K562 (cell line): ENCODE data around the gene SHF. TPM values are rescaled to one million over a fixed set of nuclear protein-coding genes. Genes with fewer than 3 reads are reported as not detected.
A peak's percentile ranks its signal among the peaks of the same experiment; 100 is the strongest.

Experiments used
- BCL6 ChIP-seq: fragments of 250-450 bp; sonication (Bioruptor Pico); IDR thresholded peaks from 2 replicates; pipeline ENCODE4 v1.4.0; 2020
- CREM ChIP-seq: IDR thresholded peaks from 2 replicates; pipeline ENCODE4 v1.6.1; 2014; ENCODE audit warnings: antibody characterized with exemption, low read depth
- CXXC5 ChIP-seq: fragments of 250-450 bp; sonication (Bioruptor Pico); IDR thresholded peaks from 2 replicates; pipeline ENCODE4 v1.8.0; 2022; ENCODE audit warnings: inconsistent platforms, mild to moderate bottlenecking, moderate library complexity
- ESRRB ChIP-seq: fragments of 250-450 bp; sonication (Bioruptor Pico); IDR thresholded peaks from 2 replicates; pipeline ENCODE4 v1.5.0; 2020; ENCODE audit warnings: mild to moderate bottlenecking, moderate library complexity, borderline replicate concordance
- GATAD2A ChIP-seq: fragments of 450-650 bp; IDR thresholded peaks from 2 replicates; pipeline ENCODE4 v1.6.1; 2017
- HNRNPLL ChIP-seq: fragments of 200-400 bp; formaldehyde crosslinking; IDR thresholded peaks from 2 replicates; pipeline ENCODE4 v1.6.1; 2017; ENCODE audit warnings: low read length, low read depth, mild to moderate bottlenecking; ENCODE audit not compliant: poor library complexity, severe bottlenecking
- MAFG ChIP-seq: fragments of 450-650 bp; conservative IDR thresholded peaks from 2 replicates; pipeline ENCODE4 v1.6.1; 2016; ENCODE audit warnings: missing genetic modification characterization, missing compliant biosample characterization
- MAZ ChIP-seq, 2 experiments: fragments of 450-650 bp in 1 of 2; sonication (generic) in 1 of 2; formaldehyde crosslinking; IDR thresholded peaks in 1 of 2; conservative IDR thresholded peaks in 1 of 2; 2 replicates each; pipeline versions ENCODE4 v1.4.0 to v1.5.0; 2020; ENCODE audit warnings: mild to moderate bottlenecking in 1 of 2, missing genetic modification reagents in 1 of 2
- NBN ChIP-seq: fragments of 450-650 bp; IDR thresholded peaks from 2 replicates; pipeline ENCODE4 v1.6.1; 2016; ENCODE audit warnings: low read depth, mild to moderate bottlenecking
- NCOA2 ChIP-seq, 2 experiments: fragments of 450-650 bp; IDR thresholded peaks; 2 replicates each; pipeline ENCODE4 v1.6.1; 2018; ENCODE audit warnings: mild to moderate bottlenecking in 2 of 2, moderate library complexity in 1 of 2; ENCODE audit not compliant: partially characterized antibody in 2 of 2
- NFIC ChIP-seq: fragments of 450-650 bp; IDR thresholded peaks from 2 replicates; pipeline ENCODE4 v1.6.1; 2017; ENCODE audit warnings: mild to moderate bottlenecking, inconsistent platforms
- PHF20 ChIP-seq: fragments of 450-650 bp; IDR thresholded peaks from 2 replicates; pipeline ENCODE4 v1.6.1; 2018; ENCODE audit not compliant: partially characterized antibody
- POLR3A ChIP-seq: IDR thresholded peaks from 2 replicates; pipeline ENCODE4 v1.6.1; 2011; ENCODE audit warnings: borderline replicate concordance, mild to moderate bottlenecking, moderate library complexity; ENCODE audit not compliant: insufficient read length, insufficient read depth; ENCODE audit errors: extremely low read depth
- POLR3G ChIP-seq: IDR thresholded peaks from 2 replicates; pipeline ENCODE4 v1.6.1; 2011; ENCODE audit not compliant: insufficient read length, insufficient replicate concordance; ENCODE audit errors: extremely low read depth
- SMAD2 ChIP-seq: fragments of 150-350 bp; IDR thresholded peaks from 2 replicates; pipeline ENCODE4 v1.6.1; 2014; ENCODE audit warnings: low read depth, mild to moderate bottlenecking, low read length
- TAL1 ChIP-seq: fragments of 450-650 bp; IDR thresholded peaks from 2 replicates; pipeline ENCODE4 v1.6.1; 2016; ENCODE audit warnings: mild to moderate bottlenecking
- TBL1XR1 ChIP-seq, 2 experiments: IDR thresholded peaks; 2 replicates each; pipeline ENCODE4 v1.6.1; 2012; ENCODE audit warnings: improper control_type of control experiment in 2 of 2, low read length in 2 of 2, mild to moderate bottlenecking in 1 of 2
- TBP ChIP-seq: optimal IDR thresholded peaks from 2 replicates; pipeline ENCODE3; 2011; ENCODE audit warnings: low read depth, low read length, improper control_type of control experiment
- TRIM24 ChIP-seq, 2 experiments: fragments of 450-650 bp; IDR thresholded peaks; 2 replicates each; pipeline ENCODE4 v1.6.1; 2016
- YBX1 ChIP-seq: fragments of 450-650 bp; IDR thresholded peaks from 2 replicates; pipeline ENCODE4 v1.7.1; 2016; ENCODE audit warnings: mild to moderate bottlenecking
- YY1 ChIP-seq, 3 experiments: IDR thresholded peaks; 2 replicates each; pipeline ENCODE4 v1.6.1; 2011; ENCODE audit warnings: low read length in 2 of 3, mild to moderate bottlenecking in 2 of 3, moderate library complexity in 2 of 3, borderline replicate concordance in 1 of 3, control low read depth in 1 of 3, low read depth in 1 of 3; ENCODE audit not compliant: insufficient read depth in 3 of 3, insufficient replicate concordance in 2 of 3, control insufficient read depth in 1 of 3, insufficient read length in 1 of 3; ENCODE audit errors: extremely low read depth in 1 of 3
- ZNF133 ChIP-seq: fragments of 250-450 bp; sonication (Bioruptor Pico); IDR thresholded peaks from 2 replicates; pipeline ENCODE4 v1.4.0; 2020; ENCODE audit warnings: mild to moderate bottlenecking
- ZSCAN29 ChIP-seq: fragments of 450-650 bp; IDR thresholded peaks from 2 replicates; pipeline ENCODE4 v1.6.1; 2017
- polyA plus RNA-seq, 8 experiments: library from polyadenylated mRNA; depleted of rRNA in 4 of 8; stranded (reverse) in 5 of 8; unstranded in 3 of 8; fragments of >200 nt; fragmentation: Nextera tagmentation in 2 of 8; fragmentation: Illumina TruSeq in 1 of 8; extraction: Ambion mirVana in 2 of 8; extraction: Trizol in 1 of 8; gene quantifications; 2 replicates each; pipeline versions ENCODE4 v1.2.1 to v1.2.3, GENCODE V29; 2011 to 2014; ENCODE audit warnings: inconsistent platforms in 1 of 8, missing spikeins in 1 of 8
- total RNA-seq, 7 experiments: library from RNA; depleted of rRNA in 6 of 7; stranded (reverse); fragments of >200 nt in 6 of 7; fragmentation: Illumina TruSeq in 2 of 7; extraction: Trizol in 2 of 7; gene quantifications; 2 replicates each; pipeline versions ENCODE4 v1.2.1 to v1.2.3, GENCODE V29; 2011 to 2021; ENCODE audit warnings: low replicate concordance in 1 of 7
- TF ChIP-seq, protein P1 (sequence below): sonication (generic); formaldehyde crosslinking; IDR thresholded peaks from 2 replicates; pipeline ENCODE4 v1.8.1; 2023; ENCODE audit warnings: missing genetic modification reagents, mild to moderate bottlenecking, borderline replicate concordance
- TF ChIP-seq, protein P2 (sequence below): fragments of 250-450 bp; sonication (Bioruptor Pico); IDR thresholded peaks from 2 replicates; pipeline ENCODE4 v1.9.0; 2021; ENCODE audit warnings: mild to moderate bottlenecking

SHF gene
- total and polyA plus RNA-seq, 9 of the 15 experiments (the other 6 are each of a cell fraction or from before 2014, with no cell fraction given): 0.51 to 2.2 (median 0.85) TPM; not detected in 2

DNA sequence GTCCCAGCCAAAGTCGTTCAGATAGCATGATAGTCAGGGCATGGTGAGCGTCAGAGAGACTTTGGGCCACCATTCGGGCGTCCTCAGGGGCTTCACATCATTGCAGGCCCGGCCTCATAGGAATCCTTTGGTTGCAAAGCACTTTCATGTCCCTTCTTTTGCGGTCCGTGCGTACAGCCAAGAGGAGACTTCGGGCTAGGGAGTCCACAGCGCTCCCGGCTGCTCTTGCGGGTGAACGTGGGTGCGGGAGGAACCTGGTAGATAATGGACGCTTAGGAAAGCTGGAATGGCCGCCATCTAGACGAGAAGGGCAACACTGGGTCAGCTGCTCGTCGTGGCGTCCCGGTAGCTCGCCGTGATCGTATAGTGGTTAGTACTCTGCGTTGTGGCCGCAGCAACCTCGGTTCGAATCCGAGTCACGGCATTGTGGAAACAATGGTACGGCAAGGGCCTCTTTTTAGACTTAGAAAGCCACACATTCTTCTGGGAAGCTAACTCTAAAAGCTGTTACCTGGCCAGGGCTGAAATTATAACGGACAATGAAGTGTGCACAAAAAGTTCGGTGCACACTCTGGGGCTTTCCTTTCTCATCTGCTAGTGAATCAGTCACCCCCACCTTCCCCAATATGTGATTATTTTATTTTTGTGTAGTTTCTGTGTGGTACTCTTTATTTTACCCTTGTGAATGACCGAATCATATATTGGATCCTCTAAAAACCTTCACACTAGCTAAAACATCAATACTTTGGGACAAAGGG, 13.2 kb upstream of the SHF start (continued):
- TF ChIP-seq, protein P1, sequence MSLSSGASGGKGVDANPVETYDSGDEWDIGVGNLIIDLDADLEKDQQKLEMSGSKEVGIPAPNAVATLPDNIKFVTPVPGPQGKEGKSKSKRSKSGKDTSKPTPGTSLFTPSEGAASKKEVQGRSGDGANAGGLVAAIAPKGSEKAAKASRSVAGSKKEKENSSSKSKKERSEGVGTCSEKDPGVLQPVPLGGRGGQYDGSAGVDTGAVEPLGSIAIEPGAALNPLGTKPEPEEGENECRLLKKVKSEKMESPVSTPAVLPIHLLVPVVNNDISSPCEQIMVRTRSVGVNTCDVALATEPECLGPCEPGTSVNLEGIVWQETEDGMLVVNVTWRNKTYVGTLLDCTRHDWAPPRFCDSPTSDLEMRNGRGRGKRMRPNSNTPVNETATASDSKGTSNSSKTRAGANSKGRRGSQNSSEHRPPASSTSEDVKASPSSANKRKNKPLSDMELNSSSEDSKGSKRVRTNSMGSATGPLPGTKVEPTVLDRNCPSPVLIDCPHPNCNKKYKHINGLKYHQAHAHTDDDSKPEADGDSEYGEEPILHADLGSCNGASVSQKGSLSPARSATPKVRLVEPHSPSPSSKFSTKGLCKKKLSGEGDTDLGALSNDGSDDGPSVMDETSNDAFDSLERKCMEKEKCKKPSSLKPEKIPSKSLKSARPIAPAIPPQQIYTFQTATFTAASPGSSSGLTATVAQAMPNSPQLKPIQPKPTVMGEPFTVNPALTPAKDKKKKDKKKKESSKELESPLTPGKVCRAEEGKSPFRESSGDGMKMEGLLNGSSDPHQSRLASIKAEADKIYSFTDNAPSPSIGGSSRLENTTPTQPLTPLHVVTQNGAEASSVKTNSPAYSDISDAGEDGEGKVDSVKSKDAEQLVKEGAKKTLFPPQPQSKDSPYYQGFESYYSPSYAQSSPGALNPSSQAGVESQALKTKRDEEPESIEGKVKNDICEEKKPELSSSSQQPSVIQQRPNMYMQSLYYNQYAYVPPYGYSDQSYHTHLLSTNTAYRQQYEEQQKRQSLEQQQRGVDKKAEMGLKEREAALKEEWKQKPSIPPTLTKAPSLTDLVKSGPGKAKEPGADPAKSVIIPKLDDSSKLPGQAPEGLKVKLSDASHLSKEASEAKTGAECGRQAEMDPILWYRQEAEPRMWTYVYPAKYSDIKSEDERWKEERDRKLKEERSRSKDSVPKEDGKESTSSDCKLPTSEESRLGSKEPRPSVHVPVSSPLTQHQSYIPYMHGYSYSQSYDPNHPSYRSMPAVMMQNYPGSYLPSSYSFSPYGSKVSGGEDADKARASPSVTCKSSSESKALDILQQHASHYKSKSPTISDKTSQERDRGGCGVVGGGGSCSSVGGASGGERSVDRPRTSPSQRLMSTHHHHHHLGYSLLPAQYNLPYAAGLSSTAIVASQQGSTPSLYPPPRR (CRISPR knock-in tag): no peak; the same call in 1 of the 2 replicates
- TF ChIP-seq HNRNPLL (peak; percentile 64), NCOA2 (IDR thresholded peaks at IDR 0.05; ENCODE audit: partially characterized antibody in 2 of 2) (peak in 1 of 2 experiments; percentile 57), YBX1 (no peak), POLR3G (peak; percentile 54), ESRRB (CRISPR knock-in tag) (no peak), NFIC (peak; percentile 80), TAL1 (no peak), TRIM24 (IDR thresholded peaks at IDR 0.05) (peak in 1 of 2 experiments; percentile 66; a peak in 2 of 4 replicates), PHF20 (peak; percentile 36), TBL1XR1 (IDR thresholded peaks at IDR 0.05; ENCODE audit: low read length in 2 of 2) (peak in 1 of 2 experiments; percentile 64; a peak in 1 of 4 replicates), ZNF133 (no peak), BCL6 (CRISPR knock-in tag) (no peak), NBN (peak; percentile 66; the same call in 1 of the 2 replicates), POLR3A (peak; percentile 93), MAZ (CRISPR knock-in tag; conservative IDR thresholded peaks at IDR 0.05 in 1 of 2, IDR thresholded peaks at IDR 0.05 in 1 of 2) (peak in 1 of 2 experiments; percentile 60; a peak in 2 of 4 replicates), YY1 (IDR thresholded peaks at IDR 0.05; ENCODE audit: borderline replicate concordance in 1 of 3, control insufficient read depth in 1 of 3, extremely low read depth in 1 of 3, insufficient read depth in 3 of 3, insufficient read length in 1 of 3, insufficient replicate concordance in 2 of 3, low read depth in 1 of 3, low read length in 2 of 3) (peak; percentile 48 to 88 (median 76)), SMAD2 (no peak; the same call in 1 of the 2 replicates), CREM (peak; percentile 75), CXXC5 (peak; percentile 84), TBP (peak; percentile 99), MAFG (tag) (no peak), GATAD2A (no peak), ZSCAN29 (peak; percentile 60)
- TF ChIP-seq, protein P2, sequence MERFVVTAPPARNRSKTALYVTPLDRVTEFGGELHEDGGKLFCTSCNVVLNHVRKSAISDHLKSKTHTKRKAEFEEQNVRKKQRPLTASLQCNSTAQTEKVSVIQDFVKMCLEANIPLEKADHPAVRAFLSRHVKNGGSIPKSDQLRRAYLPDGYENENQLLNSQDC (CRISPR knock-in tag): 0 out of 2 replicates have a peak, but pooled peaks have one; percentile 2
